DND-41 (cell line): ENCODE measurements around the gene ACAN.

Experiments used
- CTCF ChIP-seq: IDR thresholded peaks from 2 replicates; pipeline ENCODE4 v1.5.1; 2012; ENCODE audit warnings: borderline replicate concordance, low read length, moderate library complexity, mild to moderate bottlenecking; ENCODE audit not compliant: poor library complexity, severe bottlenecking; ENCODE audit errors: extremely low read depth
- EZH2 ChIP-seq: IDR thresholded peaks from 3 replicates; pipeline ENCODE4 v1.6.1; 2012; ENCODE audit warnings: borderline replicate concordance, low read depth, mild to moderate bottlenecking, moderate library complexity, low read length, inconsistent platforms; ENCODE audit not compliant: severe bottlenecking

GRCh38 chr15:88859550-88859949, 56.3 kb downstream of the ACAN start:
- TF ChIP-seq EZH2: no peak
- TF ChIP-seq CTCF: no peak
